GM21367 (cell line): Measurements from ENCODE around the gene ZC3H12D.
A peak's percentile ranks its signal among the peaks of the same experiment; 100 is the strongest.
"Not testable (repeated sequence)": the region's sequence is repeated elsewhere in the genome, so short reads cannot be mapped to it uniquely, and the experiment has no call there.

Source experiments
- ATAC-seq: cut with Tn5 transposase; IDR thresholded peaks from one replicate; pipeline ENCODE4 v1.9.1; 2021; ENCODE audit not compliant: unreplicated experiment

ZC3H12D gene

DNA sequence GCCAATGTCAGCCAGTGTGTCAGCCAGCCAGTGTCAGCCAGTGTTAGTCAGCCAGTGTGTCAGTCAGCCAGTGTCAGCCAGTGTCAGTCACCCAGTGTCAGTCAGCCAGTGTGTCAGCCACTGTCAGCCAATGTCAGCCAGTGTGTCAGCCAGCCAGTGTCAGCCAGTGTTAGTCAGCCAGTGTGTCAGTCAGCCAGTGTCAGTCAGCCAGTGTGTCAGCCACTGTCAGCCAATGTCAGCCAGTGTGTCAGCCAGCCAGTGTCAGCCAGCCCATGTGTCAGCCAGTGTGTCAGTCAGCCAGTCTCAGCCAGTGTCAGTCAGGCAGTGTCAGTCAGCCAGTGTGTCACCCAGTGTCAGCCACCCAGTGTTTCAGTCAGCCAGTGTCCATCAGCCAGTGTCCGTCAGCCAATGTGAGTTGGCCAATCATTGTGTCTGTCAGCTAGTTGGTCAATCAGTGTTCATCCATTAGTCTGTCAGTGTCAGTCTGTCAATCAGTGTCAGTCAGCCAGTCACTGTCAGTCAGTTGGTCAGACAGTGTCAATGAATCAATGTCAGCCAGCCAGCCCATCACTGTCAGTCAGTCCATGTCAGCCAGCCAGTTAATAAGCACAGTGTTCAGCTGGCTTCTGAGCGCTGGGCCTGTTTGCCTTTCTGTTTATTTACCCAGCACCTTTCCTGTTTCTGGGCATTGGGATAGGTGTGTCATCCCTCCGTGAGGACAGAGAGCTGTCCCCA, 40.3 kb downstream of the ZC3H12D start:
- not testable (repeated sequence) for ATAC-seq

DNA sequence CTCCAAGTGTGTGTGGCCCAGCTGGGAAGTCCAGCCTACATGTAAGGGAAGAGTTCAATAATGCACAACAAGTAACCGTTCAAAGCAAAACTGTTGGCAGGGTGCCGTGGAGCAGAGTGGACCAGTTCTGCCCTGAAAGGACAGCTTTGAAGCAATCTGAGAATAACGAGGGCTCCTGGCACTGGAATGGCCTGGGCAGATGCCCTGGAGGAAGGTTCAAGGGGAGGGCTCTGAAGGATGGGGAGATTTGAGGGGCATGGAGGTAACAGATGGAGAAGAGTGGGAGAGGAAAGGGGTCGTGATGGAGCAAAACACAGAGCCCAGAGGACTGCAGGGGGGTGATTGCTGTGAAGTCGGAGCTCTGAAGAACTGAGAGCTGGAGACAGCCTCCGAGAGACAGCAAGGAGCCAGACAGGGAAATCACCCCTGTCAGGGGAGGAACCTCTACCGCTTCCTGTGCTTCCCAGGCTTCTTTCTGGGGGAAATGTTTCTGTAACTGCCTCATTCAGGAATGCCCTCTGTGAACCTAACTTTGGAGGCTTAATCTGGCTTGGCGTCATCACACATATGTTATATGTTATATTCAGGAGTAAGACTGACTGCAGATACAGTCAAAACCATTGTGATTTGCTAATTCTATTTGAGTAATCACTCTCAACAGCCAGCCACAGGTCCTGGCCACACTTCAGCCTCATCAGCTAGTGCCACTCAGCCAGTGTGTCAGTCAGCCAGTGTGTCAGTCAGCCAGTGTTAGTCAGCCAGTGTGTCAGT, 41.2 kb downstream of the ZC3H12D start:
- no peak for ATAC-seq

DNA sequence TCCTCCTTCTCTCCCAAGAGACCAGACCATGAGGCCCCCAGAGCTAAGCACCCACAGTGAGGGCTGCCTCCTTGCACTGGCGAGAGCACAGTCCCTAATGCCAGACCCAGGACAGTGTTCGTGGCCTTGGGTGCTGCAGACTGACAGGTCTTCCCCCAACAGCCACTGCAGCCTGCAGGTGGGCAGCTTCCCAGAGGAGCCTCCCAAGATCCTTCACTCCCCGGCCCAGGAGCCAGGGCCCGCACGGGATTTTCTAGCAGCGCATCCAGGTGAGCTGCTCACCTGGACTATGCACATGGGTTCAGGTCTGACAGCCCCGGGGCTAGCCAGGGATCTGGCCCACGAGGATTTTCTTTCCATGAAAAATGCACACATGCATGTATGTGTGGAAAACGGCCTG, 43.1 kb downstream of the ZC3H12D start:
- ATAC-seq = no peak

DNA sequence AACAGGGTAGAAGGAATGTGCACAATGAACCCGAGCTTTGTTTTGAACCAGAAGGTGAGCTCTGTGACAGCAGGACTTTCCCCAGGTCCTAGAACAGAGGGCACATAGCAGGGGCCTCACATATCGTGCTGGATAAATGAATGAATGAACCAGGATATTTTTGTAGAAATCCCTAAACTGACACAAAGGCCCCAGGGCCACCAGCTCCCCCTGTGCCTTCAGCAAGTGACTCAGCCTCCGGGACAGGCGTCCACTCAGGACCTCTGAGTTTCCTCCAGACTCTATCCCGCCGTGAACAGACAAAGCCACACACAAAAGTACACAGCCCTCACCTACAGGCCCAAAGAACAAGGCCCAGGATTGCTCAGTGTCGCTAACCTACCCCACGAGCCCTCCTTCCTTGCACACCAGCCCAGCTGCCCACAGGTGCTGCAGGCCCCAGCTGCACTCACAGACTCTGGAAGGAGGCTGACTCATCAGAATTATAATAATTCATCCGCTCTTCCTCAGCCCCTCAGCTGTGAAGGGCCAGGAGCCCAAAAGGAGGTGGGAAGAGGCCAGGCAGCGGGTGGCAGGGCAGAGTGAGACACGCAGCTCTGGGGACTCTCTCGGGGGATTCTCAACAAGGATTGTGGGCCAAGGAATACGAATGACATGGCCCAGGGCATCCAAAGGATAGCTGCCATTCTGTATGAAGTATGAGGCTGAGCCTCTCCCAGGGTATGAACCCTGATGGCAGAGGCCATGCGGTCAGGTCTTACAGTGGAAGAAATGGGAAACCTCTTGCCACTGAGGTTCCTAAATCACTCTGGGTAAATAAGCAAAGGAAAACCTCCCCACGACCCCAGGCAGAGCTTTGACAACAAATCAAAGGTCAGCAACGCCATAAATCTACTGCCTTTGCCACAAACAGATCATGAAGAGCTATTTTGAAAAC, 43.8 kb downstream of the ZC3H12D start:
- no peak for ATAC-seq

DNA sequence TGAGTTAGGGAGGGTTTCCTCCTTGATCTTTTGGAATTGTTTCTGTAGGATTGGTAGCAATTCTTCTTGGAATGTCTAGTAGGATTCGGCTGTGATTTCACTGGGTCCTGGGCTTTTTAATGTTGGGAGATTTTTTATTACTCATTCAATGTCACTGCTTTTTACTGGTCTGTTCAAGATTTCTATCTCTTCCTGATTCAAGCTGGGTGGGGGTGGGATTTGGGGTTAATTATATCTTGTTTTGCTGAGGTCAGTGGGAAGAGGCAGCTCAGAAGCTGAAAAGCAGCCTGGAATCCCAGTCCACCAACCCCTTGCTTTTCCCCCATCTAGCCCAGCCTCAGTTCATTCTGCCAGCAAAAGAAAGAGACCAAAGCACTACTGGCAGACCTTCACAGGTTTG, 45.2 kb downstream of the ZC3H12D start:
- no peak for ATAC-seq

DNA sequence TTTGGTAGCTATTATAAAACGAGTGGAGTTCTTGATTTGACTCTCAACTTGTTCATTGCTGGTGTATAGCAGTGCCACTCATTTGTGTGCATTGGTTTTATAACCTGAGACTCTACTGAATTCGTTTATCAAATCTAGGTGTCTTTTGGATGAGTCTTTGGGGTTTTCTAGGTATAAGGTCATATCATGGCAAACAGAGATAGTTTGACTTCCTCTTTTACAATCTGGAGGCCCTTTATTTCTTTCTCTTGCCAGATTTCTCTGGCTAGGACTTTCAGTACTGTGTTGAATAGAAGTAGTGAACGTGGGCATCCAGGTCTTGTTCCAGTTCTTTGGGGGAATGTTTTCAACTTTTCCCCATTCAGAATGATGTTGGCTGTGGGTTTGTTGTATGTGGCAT, 46.0 kb downstream of the ZC3H12D start:
- no peak for ATAC-seq

DNA sequence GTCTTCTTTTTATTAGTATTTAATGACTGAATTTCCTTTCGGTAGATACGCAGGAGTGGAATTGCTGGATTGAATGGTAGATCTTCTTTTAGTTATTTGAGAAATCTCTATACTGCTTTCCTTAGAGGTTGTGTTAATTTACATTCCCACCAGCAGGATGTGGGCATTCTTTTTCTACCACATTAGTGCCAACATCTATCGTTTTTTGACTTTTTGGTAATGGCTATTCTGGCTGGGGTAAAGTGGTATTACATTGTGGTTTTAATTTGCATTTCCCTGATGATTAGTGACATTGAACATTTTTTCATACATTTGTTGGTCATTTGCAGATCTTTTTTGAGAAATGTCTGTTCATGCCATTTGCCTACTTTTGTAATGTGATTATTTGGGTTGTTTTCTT, 47.6 kb downstream of the ZC3H12D start:
- no peak for ATAC-seq

DNA sequence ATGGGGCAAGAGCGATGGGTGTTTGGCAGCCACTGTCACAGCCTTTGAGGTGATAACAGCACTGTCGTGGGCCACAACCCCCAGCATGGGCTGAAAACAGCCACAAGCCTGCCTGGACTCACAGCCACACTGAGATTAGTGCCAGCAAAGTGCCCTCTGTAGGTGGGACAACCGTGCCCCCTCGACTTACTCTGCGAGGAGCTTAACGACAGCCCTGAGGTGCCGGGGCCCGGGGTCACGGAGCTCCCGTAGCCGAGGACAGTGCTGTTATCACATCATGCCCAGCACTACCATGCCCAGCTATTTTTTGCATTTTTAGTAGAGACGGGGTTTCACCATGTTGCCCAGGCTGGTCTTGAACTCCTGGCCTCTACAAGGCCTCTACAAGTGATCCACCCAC, 48.2 kb downstream of the ZC3H12D start:
- no peak for ATAC-seq

DNA sequence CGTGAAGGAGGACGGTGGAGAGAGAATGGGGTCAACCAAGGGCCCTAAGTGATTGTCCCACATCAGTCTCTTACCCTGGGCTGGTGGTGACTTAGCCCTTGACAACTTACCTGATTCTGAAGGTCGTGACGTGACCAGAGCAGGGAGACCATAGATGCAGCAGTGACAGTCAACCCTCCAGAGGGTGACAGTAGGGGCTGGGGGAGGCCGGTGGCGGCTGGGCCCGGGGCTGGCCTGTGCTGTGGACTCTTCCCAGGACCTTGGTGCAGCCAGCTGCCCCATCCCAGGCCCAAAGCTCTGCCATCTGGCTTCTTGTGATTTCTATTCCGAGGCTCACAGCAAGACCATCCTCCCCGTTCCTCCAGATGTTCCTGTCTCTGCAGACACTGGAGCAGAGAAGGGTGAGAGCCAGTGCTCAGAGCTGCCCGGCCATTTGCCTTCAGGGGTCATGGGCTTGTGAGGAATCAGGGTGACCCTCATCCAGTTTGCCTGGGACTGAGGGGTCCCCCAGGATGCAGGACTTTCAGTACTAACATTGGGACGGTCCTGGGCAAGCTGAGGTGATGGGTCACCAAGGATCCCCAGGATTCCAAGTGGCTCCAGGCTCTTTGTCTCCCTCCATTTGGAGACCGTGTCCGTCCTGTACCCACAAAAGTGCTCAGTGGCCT, 48.8 kb downstream of the ZC3H12D start:
- no peak for ATAC-seq

DNA sequence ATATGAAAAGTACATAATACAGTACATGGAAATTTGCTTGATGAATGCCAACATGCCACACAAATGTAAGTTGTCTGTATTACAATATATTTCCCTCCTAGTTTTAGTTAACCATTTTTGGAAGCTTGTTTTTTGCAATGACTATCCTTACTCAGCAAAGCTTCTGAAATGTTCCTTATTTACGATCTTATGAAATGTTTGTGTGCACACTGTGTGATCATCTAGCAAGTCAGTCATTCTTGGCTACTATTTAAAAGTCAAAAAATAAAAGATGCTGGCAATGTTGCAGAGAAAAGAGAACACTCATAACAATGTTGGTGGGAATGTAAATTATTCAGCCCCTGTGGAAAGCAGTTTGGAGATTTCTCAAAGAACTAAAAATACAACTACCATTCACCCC, 50.9 kb downstream of the ZC3H12D start:
- no peak for ATAC-seq

DNA sequence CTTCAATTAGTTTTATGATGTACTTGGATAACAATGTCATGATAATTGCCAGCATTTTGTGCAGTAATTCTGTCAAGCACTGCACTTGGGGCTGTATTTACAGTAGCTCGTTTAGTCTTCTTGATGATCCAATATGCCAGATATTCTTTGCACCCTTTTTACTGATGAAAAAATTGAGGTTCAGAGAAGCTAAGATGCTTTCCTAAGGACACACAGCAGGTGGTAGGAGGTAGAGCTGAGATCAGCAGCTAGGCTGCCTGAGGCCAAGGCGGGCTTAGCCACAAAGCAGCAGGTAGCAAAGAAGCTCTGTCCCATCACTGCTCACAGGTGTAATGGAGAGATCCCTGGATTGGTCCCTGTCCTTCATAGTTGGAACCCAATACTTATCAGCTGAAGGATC, 51.4 kb downstream of the ZC3H12D start:
- no peak for ATAC-seq

DNA sequence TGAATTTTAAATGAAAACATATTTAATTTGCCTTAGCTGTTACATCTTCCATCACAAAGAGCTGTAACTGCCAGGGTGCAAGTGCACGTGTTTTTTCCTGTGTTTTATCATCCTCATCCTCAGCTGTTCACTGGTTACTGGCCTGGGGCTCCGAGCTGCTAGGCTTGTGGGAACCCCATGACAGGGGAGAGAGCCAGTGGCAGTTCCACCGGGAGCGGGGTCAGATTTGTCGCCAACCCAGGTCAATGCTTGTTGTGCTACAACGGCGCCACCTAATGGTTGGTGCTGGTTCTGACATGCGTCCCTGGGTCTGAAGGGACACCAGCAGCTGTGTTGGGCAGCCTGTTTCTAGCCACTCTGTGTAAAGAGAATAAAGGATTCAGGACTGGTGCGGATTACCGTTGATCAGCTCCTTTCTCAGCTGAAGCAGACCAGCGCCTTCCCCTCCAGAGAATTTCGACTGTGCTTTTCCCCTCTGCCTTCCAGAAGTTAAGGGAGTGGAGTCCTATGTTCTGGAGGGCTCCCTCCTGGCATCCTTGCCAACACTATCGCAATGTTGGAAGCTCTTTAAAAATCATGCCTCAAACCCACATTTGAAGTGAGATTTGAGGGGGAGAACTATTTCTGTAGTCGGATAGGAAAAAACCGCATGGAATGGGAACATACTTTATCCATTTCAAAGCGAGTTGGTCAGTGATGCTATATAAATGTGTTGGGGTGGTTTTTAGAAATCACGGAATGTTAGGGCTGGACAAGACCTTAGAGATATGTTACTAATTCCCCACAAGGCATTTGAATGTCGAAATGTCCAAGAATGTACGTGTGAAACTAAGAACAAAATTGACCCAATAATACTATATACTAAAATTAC, 52.7 kb downstream of the ZC3H12D start:
- peak; percentile 78 for ATAC-seq

DNA sequence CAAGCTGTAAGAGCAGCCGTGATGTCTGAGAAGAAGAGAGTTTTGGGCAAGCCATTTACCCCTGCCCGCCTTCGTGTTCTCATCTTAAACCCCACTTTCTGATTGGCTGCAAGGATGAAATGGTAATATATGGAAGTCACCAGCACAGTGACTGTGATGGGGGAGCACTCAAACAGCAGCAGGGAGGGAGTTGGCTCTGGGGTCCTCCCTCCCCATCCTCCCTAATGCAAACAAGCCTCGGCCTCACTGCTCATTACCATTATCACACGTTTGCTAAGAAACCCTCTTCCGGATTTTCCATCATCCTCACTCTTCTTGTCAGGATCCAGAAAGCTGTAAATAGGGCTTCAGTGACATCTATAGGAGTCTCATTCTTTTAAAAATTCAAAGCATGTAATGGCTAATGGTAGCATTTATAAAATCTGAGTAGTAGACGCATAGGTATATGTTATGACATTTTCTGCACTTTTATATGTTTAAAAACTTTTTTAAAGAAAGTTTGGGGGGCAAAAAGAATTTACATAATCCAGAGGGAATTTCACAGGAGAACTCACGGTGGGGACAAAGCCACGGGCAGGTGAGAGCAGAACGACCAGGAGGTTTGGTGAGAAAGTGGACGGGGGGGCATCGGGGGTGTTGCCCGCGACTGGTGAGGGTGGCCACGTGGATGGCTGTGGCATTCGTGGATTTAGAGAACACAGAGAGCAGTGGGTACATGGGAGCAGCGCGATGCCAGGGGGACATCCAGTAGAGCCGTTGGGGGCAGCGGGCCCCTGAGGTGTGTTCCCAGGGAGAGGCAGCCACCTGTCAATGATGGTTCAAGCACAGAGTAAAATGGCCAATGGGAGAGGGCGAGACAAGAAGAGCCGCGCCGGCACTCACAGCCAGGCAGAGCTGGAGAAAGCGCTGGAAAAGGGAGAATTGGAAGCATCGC, 55.1 kb downstream of the ZC3H12D start:
- no peak for ATAC-seq

DNA sequence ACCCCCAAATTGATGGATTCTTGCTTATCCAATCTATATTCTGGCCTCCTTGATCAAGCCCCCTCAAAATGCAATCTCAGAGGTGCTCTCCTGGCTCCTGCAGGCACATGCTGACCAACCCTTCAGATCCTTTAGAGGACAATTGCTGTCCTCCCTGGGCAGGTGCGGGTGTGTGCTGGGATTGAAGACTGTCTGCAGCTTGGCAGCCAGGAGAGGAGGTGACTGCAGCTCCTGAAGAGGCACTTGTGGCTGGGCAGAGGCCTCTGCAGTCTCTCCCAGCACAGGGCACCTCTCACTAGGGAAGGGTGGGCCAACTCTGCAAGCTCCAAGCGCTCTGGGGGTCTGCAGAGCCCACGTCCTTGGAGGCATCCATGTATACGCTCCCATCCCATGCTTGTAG, 56.2 kb downstream of the ZC3H12D start:
- no peak for ATAC-seq

DNA sequence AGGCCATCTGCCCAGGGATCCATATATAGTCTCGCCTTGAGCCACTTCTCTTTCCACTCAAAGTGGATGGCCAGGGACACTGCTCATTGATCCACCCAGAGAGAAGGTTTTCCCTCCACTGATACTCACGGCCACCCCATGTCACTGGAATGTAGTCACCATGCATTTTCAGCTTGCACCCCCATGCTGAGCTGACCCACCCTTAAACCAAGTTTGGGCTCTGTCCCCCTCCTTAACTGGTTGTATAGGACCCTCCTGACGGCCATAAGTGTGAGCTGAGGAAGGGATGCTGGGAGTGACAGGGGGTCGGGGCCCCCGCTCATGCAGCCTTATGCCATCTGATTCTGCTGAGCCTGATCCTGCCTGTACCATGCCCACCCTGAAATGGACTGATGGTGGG, 59.1 kb downstream of the ZC3H12D start:
- ATAC-seq = no peak

DNA sequence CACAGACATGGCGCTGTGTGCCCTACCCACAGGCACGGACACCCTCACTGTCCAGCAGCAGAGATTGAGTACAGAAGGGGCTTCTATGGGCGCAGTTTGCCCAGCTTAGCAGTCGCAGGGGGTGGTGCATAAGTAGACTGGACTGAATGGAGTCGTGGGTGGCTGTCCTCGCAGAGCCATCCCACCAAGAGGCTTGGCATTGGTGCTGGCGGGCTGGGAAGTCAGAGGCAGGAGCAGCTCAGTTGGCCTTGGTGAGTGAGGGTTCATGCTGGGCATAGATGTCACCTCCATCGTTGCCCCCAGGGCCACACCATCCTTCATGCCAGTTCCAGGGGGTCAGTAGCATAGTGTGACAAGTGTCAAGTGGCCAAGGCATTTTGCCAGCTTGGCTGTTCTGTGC, 59.6 kb downstream of the ZC3H12D start:
- ATAC-seq = no peak

DNA sequence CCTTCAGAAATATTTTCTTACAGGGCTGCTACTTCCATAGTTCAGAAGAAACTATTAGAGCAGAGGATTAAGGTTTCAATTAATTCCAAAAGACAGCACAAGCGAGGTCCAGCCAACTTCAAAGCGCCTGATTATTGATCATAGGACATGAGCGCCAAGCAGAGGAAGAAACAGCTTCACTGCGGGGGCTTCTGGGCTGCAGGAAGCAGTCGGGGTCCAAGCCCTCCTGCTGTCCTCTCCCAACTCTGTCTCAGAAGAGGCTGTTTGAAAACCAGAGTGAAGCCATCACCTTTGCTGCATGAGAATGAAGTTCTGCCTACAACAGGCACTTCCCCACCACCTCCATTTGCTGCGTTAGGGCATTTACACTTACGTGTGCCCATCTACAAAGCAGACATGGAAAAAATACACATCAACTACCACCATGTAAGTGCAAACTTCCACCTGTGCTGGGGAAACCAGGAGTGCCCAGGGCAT, 60.8 kb downstream of the ZC3H12D start:
- ATAC-seq = no peak

DNA sequence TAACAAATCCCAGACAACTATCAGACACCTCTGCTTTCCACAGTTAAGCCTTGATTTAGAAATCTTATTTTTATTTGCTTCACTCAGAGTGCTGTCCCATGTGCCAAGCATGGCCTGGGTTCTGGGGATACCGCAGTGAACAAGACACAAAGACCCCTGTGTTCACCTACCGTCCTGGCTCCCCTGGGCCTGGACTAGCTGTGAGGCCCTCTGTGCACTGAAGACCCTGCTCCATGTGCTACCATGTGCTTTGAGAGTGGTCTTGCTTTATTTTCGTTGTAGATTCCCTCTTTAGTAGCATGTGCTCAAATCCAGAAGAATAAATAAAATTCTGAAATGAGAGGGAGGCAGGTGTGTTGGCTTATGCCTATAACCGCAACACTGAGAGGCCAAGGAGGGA, 62.2 kb downstream of the ZC3H12D start:
- ATAC-seq = no peak

DNA sequence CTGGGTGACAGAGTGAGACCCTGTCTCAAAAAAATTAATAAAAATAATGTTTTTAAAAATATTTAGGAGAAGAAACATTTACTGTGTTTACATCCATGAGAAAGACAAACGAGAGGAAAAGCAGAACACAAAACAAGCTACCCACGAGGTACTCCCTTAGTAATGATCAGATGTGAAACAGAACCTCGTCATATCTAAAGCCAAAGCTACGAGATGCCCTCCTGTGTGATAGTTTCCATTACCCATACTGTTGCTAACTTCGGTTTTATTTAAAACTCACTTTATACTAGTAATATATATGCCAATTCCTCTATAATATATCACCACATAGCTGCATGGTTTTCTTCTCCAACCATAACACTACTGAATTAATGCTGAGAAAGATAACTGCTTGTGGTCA, 63.7 kb downstream of the ZC3H12D start:
- no peak for ATAC-seq
